K562 (cell line): ENCODE data around the gene TRMT2B. TPM values are rescaled to one million over a fixed set of nuclear protein-coding genes. Genes with fewer than 3 reads are reported as not detected.
A peak's percentile ranks its signal among the peaks of the same experiment; 100 is the strongest.

Experiments used
- ATF2 ChIP-seq: sonication (generic); formaldehyde crosslinking; IDR thresholded peaks from 2 replicates; pipeline ENCODE4 v1.8.1; 2022; ENCODE audit warnings: missing genetic modification reagents
- ETV1 ChIP-seq: fragments of 450-650 bp; conservative IDR thresholded peaks from 2 replicates; pipeline ENCODE4 v1.6.1; 2016; ENCODE audit warnings: missing genetic modification characterization, control low read depth, low read depth, missing compliant biosample characterization
- GABPA ChIP-seq: fragments of 200-800 bp; sonication (Bioruptor generic); conservative IDR thresholded peaks from 2 replicates; pipeline ENCODE4 v1.6.1; 2016; ENCODE audit warnings: low read depth, missing genetic modification characterization, missing compliant biosample characterization
- HNRNPH1 ChIP-seq: fragments of 200-400 bp; formaldehyde crosslinking; optimal IDR thresholded peaks from 2 replicates; pipeline ENCODE3; 2017; ENCODE audit warnings: low read depth, mild to moderate bottlenecking, low read length, moderate library complexity
- HNRNPLL ChIP-seq: fragments of 200-400 bp; formaldehyde crosslinking; IDR thresholded peaks from 2 replicates; pipeline ENCODE4 v1.6.1; 2017; ENCODE audit warnings: low read length, low read depth, mild to moderate bottlenecking; ENCODE audit not compliant: poor library complexity, severe bottlenecking
- JUN ChIP-seq, 2 experiments: sonication (generic) in 1 of 2; formaldehyde crosslinking in 1 of 2; IDR thresholded peaks; 2 replicates each; pipeline versions ENCODE4 v1.6.1 to v1.8.0; 2012 to 2022; ENCODE audit warnings: borderline replicate concordance in 2 of 2, mild to moderate bottlenecking in 2 of 2, improper control_type of control experiment in 1 of 2, low read depth in 1 of 2, low read length in 1 of 2, missing genetic modification reagents in 1 of 2
- NKRF ChIP-seq: fragments of 450-650 bp; IDR thresholded peaks from 2 replicates; pipeline ENCODE4 v1.6.1; 2016; ENCODE audit warnings: borderline replicate concordance
- RCOR1 ChIP-seq, 2 experiments: IDR thresholded peaks; 2 replicates each; pipeline ENCODE4 v1.6.1; 2012; ENCODE audit warnings: low read depth in 2 of 2, low read length in 2 of 2, borderline replicate concordance in 1 of 2, improper control_type of control experiment in 1 of 2
- RFX1 ChIP-seq: fragments of 450-650 bp; IDR thresholded peaks from 2 replicates; pipeline ENCODE4 v1.6.1; 2016; ENCODE audit warnings: mild to moderate bottlenecking, moderate library complexity
- TFE3 ChIP-seq: fragments of 450-650 bp; formaldehyde crosslinking; IDR thresholded peaks from 2 replicates; pipeline ENCODE4 v1.4.0; 2020; ENCODE audit warnings: mild to moderate bottlenecking, mixed read lengths
- ZNF561 ChIP-seq: fragments of 450-650 bp; formaldehyde crosslinking; conservative IDR thresholded peaks from 2 replicates; pipeline ENCODE4 v1.4.0; 2020; ENCODE audit warnings: mild to moderate bottlenecking, moderate library complexity
- ZNF584 ChIP-seq: fragments of 200-800 bp; sonication (Bioruptor generic); IDR thresholded peaks from 2 replicates; pipeline ENCODE4 v1.6.1; 2016; ENCODE audit warnings: low read depth, mild to moderate bottlenecking, missing genetic modification characterization, missing compliant biosample characterization
- polyA plus RNA-seq, 8 experiments: library from polyadenylated mRNA; depleted of rRNA in 4 of 8; stranded (reverse) in 5 of 8; unstranded in 3 of 8; fragments of >200 nt; fragmentation: Nextera tagmentation in 2 of 8; fragmentation: Illumina TruSeq in 1 of 8; extraction: Ambion mirVana in 2 of 8; extraction: Trizol in 1 of 8; gene quantifications; 2 replicates each; pipeline versions ENCODE4 v1.2.1 to v1.2.3, GENCODE V29; 2011 to 2014; ENCODE audit warnings: inconsistent platforms in 1 of 8, missing spikeins in 1 of 8
- total RNA-seq, 7 experiments: library from RNA; depleted of rRNA in 6 of 7; stranded (reverse); fragments of >200 nt in 6 of 7; fragmentation: Illumina TruSeq in 2 of 7; extraction: Trizol in 2 of 7; gene quantifications; 2 replicates each; pipeline versions ENCODE4 v1.2.1 to v1.2.3, GENCODE V29; 2011 to 2021; ENCODE audit warnings: low replicate concordance in 1 of 7
- TF ChIP-seq, protein P1 (sequence below): sonication (generic); formaldehyde crosslinking; IDR thresholded peaks from 2 replicates; pipeline ENCODE4 v1.8.0; 2022; ENCODE audit warnings: missing genetic modification reagents, mild to moderate bottlenecking, moderate library complexity, borderline replicate concordance
- TF ChIP-seq, protein P2 (sequence below): fragments of 450-650 bp; IDR thresholded peaks from one replicate; pipeline ENCODE4 v1.6.1; 2018; ENCODE audit warnings: mild to moderate bottlenecking, moderate library complexity; ENCODE audit not compliant: partially characterized antibody

Gene TRMT2B
- total and polyA plus RNA-seq, 9 of the 15 experiments (the other 6 are each of a cell fraction or from before 2014, with no cell fraction given): 3.9 to 23.4 (median 18.1) TPM

- no peak for TF ChIP-seq RFX1
- peak; percentile 52; the same call in 1 of the 2 replicates for TF ChIP-seq NKRF
- TF ChIP-seq ETV1 (tag): peak; percentile 59; the same call in 1 of the 2 replicates
- no peak for TF ChIP-seq HNRNPH1
- TF ChIP-seq TFE3: no peak
- no peak for TF ChIP-seq JUN (IDR thresholded peaks at IDR 0.05; ENCODE audit: borderline replicate concordance, low read depth, low read length)
- no peak for TF ChIP-seq JUN (CRISPR knock-in tag; IDR thresholded peaks at IDR 0.05; ENCODE audit: borderline replicate concordance)
- no peak for TF ChIP-seq ZNF561 (CRISPR knock-in tag)
- TF ChIP-seq, protein P1, sequence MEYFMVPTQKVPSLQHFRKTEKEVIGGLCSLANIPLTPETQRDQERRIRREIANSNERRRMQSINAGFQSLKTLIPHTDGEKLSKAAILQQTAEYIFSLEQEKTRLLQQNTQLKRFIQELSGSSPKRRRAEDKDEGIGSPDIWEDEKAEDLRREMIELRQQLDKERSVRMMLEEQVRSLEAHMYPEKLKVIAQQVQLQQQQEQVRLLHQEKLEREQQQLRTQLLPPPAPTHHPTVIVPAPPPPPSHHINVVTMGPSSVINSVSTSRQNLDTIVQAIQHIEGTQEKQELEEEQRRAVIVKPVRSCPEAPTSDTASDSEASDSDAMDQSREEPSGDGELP (CRISPR knock-in tag): peak; percentile 48; the same call in 1 of the 2 replicates
- peak; percentile 63; the same call in 1 of the 2 replicates for TF ChIP-seq GABPA (tag)
- TF ChIP-seq HNRNPLL: peak; percentile 95
- no peak for TF ChIP-seq ATF2 (CRISPR knock-in tag)
- no peak for TF ChIP-seq RCOR1 (IDR thresholded peaks at IDR 0.05; ENCODE audit: borderline replicate concordance in 1 of 2, low read depth in 2 of 2, low read length in 2 of 2)
- TF ChIP-seq, protein P2, sequence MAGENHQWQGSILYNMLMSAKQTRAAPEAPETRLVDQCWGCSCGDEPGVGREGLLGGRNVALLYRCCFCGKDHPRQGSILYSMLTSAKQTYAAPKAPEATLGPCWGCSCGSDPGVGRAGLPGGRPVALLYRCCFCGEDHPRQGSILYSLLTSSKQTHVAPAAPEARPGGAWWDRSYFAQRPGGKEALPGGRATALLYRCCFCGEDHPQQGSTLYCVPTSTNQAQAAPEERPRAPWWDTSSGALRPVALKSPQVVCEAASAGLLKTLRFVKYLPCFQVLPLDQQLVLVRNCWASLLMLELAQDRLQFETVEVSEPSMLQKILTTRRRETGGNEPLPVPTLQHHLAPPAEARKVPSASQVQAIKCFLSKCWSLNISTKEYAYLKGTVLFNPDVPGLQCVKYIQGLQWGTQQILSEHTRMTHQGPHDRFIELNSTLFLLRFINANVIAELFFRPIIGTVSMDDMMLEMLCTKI: no peak
- no peak for TF ChIP-seq ZNF584 (CRISPR knock-in tag)
Observed at GRCh38 chrX:101051549-101052302, at the start of gene TRMT2B (continued).
